K562 (cell line): ENCODE results near the gene LRP1B. TPM values are rescaled to one million over a fixed set of nuclear protein-coding genes. Genes with fewer than 3 reads are reported as not detected.

ENCODE experiments used
- ATAC-seq: fragments of 200-7000 bp; cut with Tn5 transposase; 3 replicates; pipeline ENCODE4 v1.9.1; 2020; ENCODE audit warnings: moderate library complexity
- BruUV-seq: library from RNA; stranded (reverse); fragments of 400-500 nt; replicated peaks from 2 replicates; lab custom pipeline; 2021; lab: Mats Ljungman, UMichigan
- CTCF ChIA-PET: fragments of 300-600 bp; formaldehyde crosslinking; extraction: SDS; loops from one replicate; lab custom pipeline; 2021; ENCODE audit warnings: low intra/inter-chr PET ratio; lab: Yijun Ruan, JAX
- POLR2A ChIA-PET: fragments of 300-600, 350-650 bp; sonication (Branson Sonifier 250); formaldehyde crosslinking; extraction: SDS; loops from one replicate; lab custom pipeline; 2021; ENCODE audit warnings: antibody characterized with exemption, inconsistent platforms; lab: Yijun Ruan, JAX
- DNase-seq, 4 experiments: peaks; one replicate each; pipeline versions ENCODE4 v3.0.0 to v3.0.0-alpha.2; 2011 to 2018; ENCODE audit warnings: low spot score in 3 of 4, mixed read lengths in 3 of 4; ENCODE audit errors: extremely low read depth in 1 of 4
- FAIRE-seq: peaks from 2 replicates; lab custom pipeline; 2011; peaks lifted over from hg19 to GRCh38; lab: Jason Lieb, UNC
- H2AFZ ChIP-seq: 2 replicates; pipeline ENCODE4 v1.6.0; 2011; ENCODE audit warnings: low read depth, low read length, control low read depth, inconsistent platforms
- H3K27ac ChIP-seq: fragments of 200-600 bp; 3 replicates; pipeline ENCODE4 v1.8.0; 2011; ENCODE audit warnings: low read depth, mild to moderate bottlenecking, control low read depth, inconsistent platforms, low read length, moderate library complexity, mixed read lengths; ENCODE audit errors: extremely low read depth
- H3K27me3 ChIP-seq, 2 experiments: fragments of 300-600 bp in 1 of 2; 2 replicates in 1 of 2; 3 replicates in 1 of 2; pipeline versions ENCODE4 v1.6.0 to v1.8.0; 2011; ENCODE audit warnings: inconsistent platforms in 2 of 2, low read length in 2 of 2, mild to moderate bottlenecking in 1 of 2, mixed read lengths in 1 of 2, moderate library complexity in 1 of 2; ENCODE audit not compliant: control insufficient read depth in 2 of 2, insufficient read depth in 2 of 2
- H3K36me3 ChIP-seq: fragments of 300-600 bp; 3 replicates; pipeline ENCODE4 v1.8.0; 2011; ENCODE audit warnings: mild to moderate bottlenecking, low read length, inconsistent platforms; ENCODE audit not compliant: control insufficient read depth, insufficient read depth
- H3K4me1 ChIP-seq, 2 experiments: fragments of 200-600 bp in 1 of 2; replicated peaks in 1 of 2; 2 replicates in 1 of 2; 3 replicates in 1 of 2; pipeline versions ENCODE4 v1.5.1 to v1.8.0; 2011; ENCODE audit warnings: inconsistent platforms in 2 of 2, low read length in 2 of 2, mild to moderate bottlenecking in 1 of 2, mixed read lengths in 1 of 2, moderate library complexity in 1 of 2; ENCODE audit not compliant: control insufficient read depth in 2 of 2, insufficient read depth in 2 of 2
- H3K4me2 ChIP-seq: 2 replicates; pipeline ENCODE4 v1.6.1; 2011; ENCODE audit warnings: low read length, control low read depth, inconsistent platforms, mixed read lengths; ENCODE audit not compliant: insufficient read depth
- H3K4me3 ChIP-seq: fragments of 200-600 bp; sonication (generic), shearing (Covaris generic); 2 replicates; pipeline ENCODE4 v1.5.1; 2016; ENCODE audit warnings: control low read depth, inconsistent platforms
- H3K79me2 ChIP-seq: fragments of 200-600 bp; 3 replicates; pipeline ENCODE4 v1.8.0; 2011; ENCODE audit warnings: low read length, inconsistent platforms; ENCODE audit not compliant: control insufficient read depth, insufficient read depth
- H3K9ac ChIP-seq, 2 experiments: 2 replicates each; pipeline versions ENCODE4 v1.6.0 to v1.6.1; 2011; ENCODE audit warnings: low read depth in 2 of 2, low read length in 2 of 2, control low read depth in 1 of 2, inconsistent platforms in 1 of 2, mild to moderate bottlenecking in 1 of 2, mixed read lengths in 1 of 2; ENCODE audit not compliant: insufficient read depth in 1 of 2
- H3K9me1 ChIP-seq: one replicate; pipeline ENCODE4 v1.6.0; 2011; ENCODE audit warnings: inconsistent platforms, mild to moderate bottlenecking, low read length, moderate library complexity; ENCODE audit not compliant: control insufficient read depth, insufficient read depth
- H3K9me3 ChIP-seq: replicated peaks from 2 replicates; pipeline ENCODE4 v1.5.1; 2011; ENCODE audit warnings: low read depth, low read length, inconsistent platforms; ENCODE audit not compliant: control insufficient read depth, insufficient read depth
- H4K20me1 ChIP-seq: replicated peaks from 2 replicates; pipeline ENCODE4 v1.6.1; 2011; ENCODE audit warnings: low read length, inconsistent platforms, mixed read lengths; ENCODE audit not compliant: control insufficient read depth, insufficient read depth
- ILK ChIP-seq: fragments of 450-650 bp; IDR thresholded peaks from 2 replicates; pipeline ENCODE4 v1.6.1; 2016; ENCODE audit warnings: missing genetic modification characterization, low read depth, mild to moderate bottlenecking, missing compliant biosample characterization, moderate library complexity, borderline replicate concordance
- STAT5A ChIP-seq: IDR thresholded peaks from 2 replicates; pipeline ENCODE4 v1.6.1; 2012; ENCODE audit warnings: low read length, inconsistent platforms, borderline replicate concordance
- ZNF3 ChIP-seq: fragments of 250-450 bp; sonication (Bioruptor Pico); IDR thresholded peaks from 2 replicates; pipeline ENCODE4 v1.5.0; 2021; ENCODE audit warnings: mild to moderate bottlenecking, moderate library complexity
- WGBS: fragments of 100-300 bp; shearing (Covaris generic); methylation state at CpG from one replicate; pipeline ENCODE4 v1.1.6; 2016; ENCODE audit warnings: low coverage, mixed read lengths; ENCODE audit not compliant: insufficient coverage; ENCODE audit errors: missing lambda C conversion rate; 5-methylcytosine and 5-hydroxymethylcytosine counted together
- in situ Hi-C: fragments of 300-500 bp; cut with MboI; formaldehyde crosslinking; loops from 4 replicates; pipeline ENCODE4 v1.15.0; 2018; ENCODE audit warnings: inconsistent platforms, mixed read lengths
- intact Hi-C: fragments of 100-400 bp; cut with micrococcal nuclease; formaldehyde crosslinking; loops from 2 replicates; pipeline ENCODE4 v1.14.2; 2022
- polyA plus RNA-seq, 8 experiments: library from polyadenylated mRNA; depleted of rRNA in 4 of 8; stranded (reverse) in 5 of 8; unstranded in 3 of 8; fragments of >200 nt; fragmentation: Nextera tagmentation in 2 of 8; fragmentation: Illumina TruSeq in 1 of 8; extraction: Ambion mirVana in 2 of 8; extraction: Trizol in 1 of 8; gene quantifications; 2 replicates each; pipeline versions ENCODE4 v1.2.1 to v1.2.3, GENCODE V29; 2011 to 2014; ENCODE audit warnings: inconsistent platforms in 1 of 8, missing spikeins in 1 of 8
- total RNA-seq, 7 experiments: library from RNA; depleted of rRNA in 6 of 7; stranded (reverse); fragments of >200 nt in 6 of 7; fragmentation: Illumina TruSeq in 2 of 7; extraction: Trizol in 2 of 7; gene quantifications; 2 replicates each; pipeline versions ENCODE4 v1.2.1 to v1.2.3, GENCODE V29; 2011 to 2021; ENCODE audit warnings: low replicate concordance in 1 of 7
- TF ChIP-seq, protein P1 (sequence below): fragments of 250-450 bp; sonication (Bioruptor Pico); IDR thresholded peaks from 2 replicates; pipeline ENCODE4 v1.9.0; 2021; ENCODE audit warnings: mild to moderate bottlenecking

The LRP1B gene
- total and polyA plus RNA-seq, 9 of the 15 experiments (the other 6 are each of a cell fraction or from before 2014, with no cell fraction given): not detected

DNA sequence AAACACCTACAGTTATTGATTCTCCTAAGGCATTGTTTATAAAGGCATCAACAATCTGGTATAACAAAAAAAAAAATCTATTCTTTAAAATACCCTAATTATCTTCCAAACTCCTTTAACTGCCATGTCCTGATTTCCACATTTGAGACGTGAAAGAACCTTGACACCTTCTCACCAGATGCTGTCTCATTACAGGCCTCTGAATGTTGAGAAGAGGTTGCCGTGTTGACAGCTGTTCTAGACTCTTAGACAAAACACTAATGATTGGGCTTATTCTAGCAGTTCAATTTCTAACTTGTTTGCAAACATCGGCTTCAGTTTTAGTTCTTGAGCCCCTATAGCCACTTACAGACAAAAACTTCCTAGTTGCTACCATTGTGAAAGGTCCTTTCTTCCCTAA lies 988.8 kb downstream of the LRP1B start (continued):
- no peak for TF ChIP-seq ZNF3 (CRISPR knock-in tag)
- no peak for TF ChIP-seq ILK (tag)

DNA sequence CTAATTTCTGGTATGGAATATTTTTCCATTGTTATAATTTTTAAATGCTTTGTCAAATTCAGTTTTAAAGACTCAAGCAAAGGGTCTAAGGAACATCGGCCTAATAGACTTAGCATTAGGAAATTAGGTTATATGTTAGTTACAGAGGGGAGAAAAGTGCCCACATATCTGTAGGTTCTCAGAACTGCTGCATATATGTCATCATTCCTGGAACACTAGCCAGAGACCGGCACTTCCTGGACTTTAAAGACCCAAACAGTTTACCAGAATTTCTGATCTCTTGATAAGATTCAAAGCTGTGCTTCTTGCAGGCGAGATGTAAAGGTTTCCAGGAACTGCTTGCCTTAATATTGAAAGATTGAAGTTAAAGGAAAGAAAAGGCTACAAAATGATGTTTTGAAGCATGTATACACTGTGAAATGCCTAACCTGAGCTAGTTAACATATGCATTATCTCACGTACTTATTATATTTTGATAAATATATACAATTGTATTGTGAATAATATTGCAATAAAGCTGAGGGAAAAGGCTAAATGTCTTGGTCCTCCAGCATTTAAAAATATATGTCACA lies 993.6 kb downstream of the LRP1B start:
- Histone ChIP-seq H3K27me3 (no peaks in the 10 kb centered on the region), H3K9me3 (no peaks in the 10 kb centered on the region), H2AFZ (no peak overlapping the region), H3K9me1 (no peaks in the 10 kb centered on the region), H3K4me3 (no peak overlapping the region), H3K27ac (no peak overlapping the region), H3K9ac (no peak overlapping the region), H3K4me2 (no peak overlapping the region), H3K4me1 (no peaks in the 10 kb centered on the region), H3K36me3 (no peaks in the 10 kb centered on the region)
- no TSS peak for BruUV-seq
- ChIA-PET CTCF (interaction anchor here (0.5 kb wide), 1 partner anchor 183 kb away, joined by 3 read pairs; no protein-coding TSS in a partner anchor), POLR2A (no interaction called here)
- no peak for FAIRE-seq
- no peak for ATAC-seq
- TF ChIP-seq STAT5A: 0 out of 2 replicates have a peak, but pooled peaks have one; percentile 9
- TF ChIP-seq, protein P1, sequence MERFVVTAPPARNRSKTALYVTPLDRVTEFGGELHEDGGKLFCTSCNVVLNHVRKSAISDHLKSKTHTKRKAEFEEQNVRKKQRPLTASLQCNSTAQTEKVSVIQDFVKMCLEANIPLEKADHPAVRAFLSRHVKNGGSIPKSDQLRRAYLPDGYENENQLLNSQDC (CRISPR knock-in tag): no peak
- TF ChIP-seq, all 486 proteins: peak for 1
- peak in 1 of 4 experiments; percentile 31 for DNase-seq
- intact Hi-C loops (no loop called here), in situ Hi-C loops (no loop called here)
- H3K79me2 ChIP-seq: no peaks in the 10 kb centered on the region
- H4K20me1 ChIP-seq: no peaks in the 10 kb centered on the region
- WGBS: 1% methylated on average over 4 of the region's 4 CpGs
